OCI-LY1 (cell line): ENCODE measurements around the gene ACAA1.

Experiments used
- H2AFZ ChIP-seq: fragments of 200-600 bp; sonication (generic), shearing (Covaris generic); 2 replicates; pipeline ENCODE4 v1.6.0; 2014; ENCODE audit warnings: antibody characterized with exemption, mild to moderate bottlenecking, low read length
- H3F3A ChIP-seq: fragments of 200-600 bp; sonication (generic), shearing (Covaris generic); 2 replicates; pipeline ENCODE4 v1.6.0; 2014; ENCODE audit warnings: mild to moderate bottlenecking, antibody characterized with exemption, low read length, moderate library complexity; ENCODE audit not compliant: insufficient read depth
- H3K27ac ChIP-seq: fragments of 200-600 bp; sonication (generic); 2 replicates; pipeline ENCODE4 v1.5.1; 2014; ENCODE audit warnings: low read length, mixed run types, mild to moderate bottlenecking, low read depth; ENCODE audit not compliant: poor library complexity, severe bottlenecking
- H3K27me3 ChIP-seq: fragments of 200-600 bp; sonication (generic); 2 replicates; pipeline ENCODE4 v1.6.0; 2014; ENCODE audit warnings: antibody characterized with exemption, mild to moderate bottlenecking, low read length, moderate library complexity; ENCODE audit not compliant: insufficient read depth
- H3K36me3 ChIP-seq: fragments of 200-600 bp; sonication (generic); 2 replicates; pipeline ENCODE4 v1.6.1; 2014; ENCODE audit warnings: mild to moderate bottlenecking, antibody characterized with exemption, low read length, moderate library complexity, mixed read lengths; ENCODE audit not compliant: insufficient read depth
- H3K4me1 ChIP-seq: fragments of 200-600 bp; sonication (generic); 2 replicates; pipeline ENCODE4 v1.5.1; 2014; ENCODE audit warnings: mild to moderate bottlenecking, low read length, moderate library complexity; ENCODE audit not compliant: insufficient read depth, severe bottlenecking
- H3K4me2 ChIP-seq: fragments of 200-600 bp; sonication (generic), shearing (Covaris generic); 2 replicates; pipeline ENCODE4 v1.6.1; 2014; ENCODE audit warnings: low read length
- H3K4me3 ChIP-seq: fragments of 200-600 bp; sonication (generic); 2 replicates; pipeline ENCODE4 v1.5.1; 2014; ENCODE audit warnings: low read length, low read depth, mild to moderate bottlenecking, mixed read lengths; ENCODE audit not compliant: poor library complexity, severe bottlenecking
- H3K79me2 ChIP-seq: fragments of 200-600 bp; shearing (Covaris generic); 2 replicates; pipeline ENCODE4 v1.6.1; 2016; ENCODE audit warnings: mixed run types, low read length, mixed read lengths; ENCODE audit not compliant: insufficient read depth
- H3K9ac ChIP-seq: fragments of 200-600 bp; sonication (generic), shearing (Covaris generic); 2 replicates; pipeline ENCODE4 v1.6.1; 2014; ENCODE audit warnings: mild to moderate bottlenecking, low read length, mixed read lengths
- H3K9me2 ChIP-seq: fragments of 200-600 bp; sonication (generic), shearing (Covaris generic); 2 replicates; pipeline ENCODE4 v1.6.1; 2014; ENCODE audit warnings: low read depth, mild to moderate bottlenecking, low read length, mixed read lengths
- H3K9me3 ChIP-seq: fragments of 200-600 bp; shearing (Covaris generic); 2 replicates; pipeline ENCODE4 v1.6.1; 2014; ENCODE audit warnings: low read length, mixed read lengths
- H4K20me1 ChIP-seq: fragments of 200-600 bp; sonication (generic), shearing (Covaris generic); 2 replicates; pipeline ENCODE4 v1.6.0; 2016; ENCODE audit warnings: mild to moderate bottlenecking, low read length; ENCODE audit not compliant: insufficient read depth
- EZH2 ChIP-seq: fragments of 200-600 bp; sonication (generic), shearing (Covaris generic); IDR thresholded peaks from 2 replicates; pipeline ENCODE4 v1.8.0; 2017; ENCODE audit warnings: borderline replicate concordance, mixed run types, mild to moderate bottlenecking, antibody characterized with exemption, low read length, moderate library complexity, mixed read lengths
- TF ChIP-seq, protein P1 (sequence below): fragments of 200-600 bp; sonication (generic), shearing (Covaris generic); IDR thresholded peaks from 2 replicates; pipeline ENCODE4 v1.5.1; 2017; ENCODE audit warnings: mild to moderate bottlenecking, antibody characterized with exemption, low read length, moderate library complexity, mixed read lengths

ACAA1 gene

DNA sequence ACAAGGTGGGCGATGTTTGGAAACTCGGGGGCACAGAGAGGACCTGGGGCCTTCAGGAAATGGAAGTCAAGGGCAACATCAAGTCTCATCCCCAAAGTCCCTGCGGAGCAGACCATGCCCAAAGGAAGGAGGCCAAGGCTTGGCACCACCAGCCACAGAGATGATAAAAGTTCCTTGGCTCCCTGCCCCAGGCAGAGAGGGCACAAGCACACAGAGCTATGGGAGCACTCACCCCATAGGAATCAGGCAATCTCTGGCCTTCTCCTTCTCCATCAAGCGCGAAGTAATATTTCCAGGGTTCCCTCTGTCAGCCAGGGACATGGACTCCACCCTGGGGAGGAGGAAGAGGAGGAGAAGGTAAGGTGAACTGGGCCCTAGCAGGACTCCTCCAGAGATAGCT is 7.9 kb downstream of the ACAA1 start:
- Histone ChIP-seq H3K27me3 (no peaks in the 10 kb centered on the region), H3K79me2 (no peaks in the 10 kb centered on the region), H3K4me1 (no peaks in the 10 kb centered on the region), H4K20me1 (no peaks in the 10 kb centered on the region), H3K4me3 (no peak overlapping the region), H3K4me2 (no peak overlapping the region), H3F3A (no peaks in the 10 kb centered on the region), H2AFZ (no peak overlapping the region), H3K27ac (no peak overlapping the region), H3K36me3 (peaks cover 86% of the 10 kb centered on the region), H3K9me2 (no peaks in the 10 kb centered on the region), H3K9ac (no peak overlapping the region), H3K9me3 (no peaks in the 10 kb centered on the region)
- TF ChIP-seq, protein P1, sequence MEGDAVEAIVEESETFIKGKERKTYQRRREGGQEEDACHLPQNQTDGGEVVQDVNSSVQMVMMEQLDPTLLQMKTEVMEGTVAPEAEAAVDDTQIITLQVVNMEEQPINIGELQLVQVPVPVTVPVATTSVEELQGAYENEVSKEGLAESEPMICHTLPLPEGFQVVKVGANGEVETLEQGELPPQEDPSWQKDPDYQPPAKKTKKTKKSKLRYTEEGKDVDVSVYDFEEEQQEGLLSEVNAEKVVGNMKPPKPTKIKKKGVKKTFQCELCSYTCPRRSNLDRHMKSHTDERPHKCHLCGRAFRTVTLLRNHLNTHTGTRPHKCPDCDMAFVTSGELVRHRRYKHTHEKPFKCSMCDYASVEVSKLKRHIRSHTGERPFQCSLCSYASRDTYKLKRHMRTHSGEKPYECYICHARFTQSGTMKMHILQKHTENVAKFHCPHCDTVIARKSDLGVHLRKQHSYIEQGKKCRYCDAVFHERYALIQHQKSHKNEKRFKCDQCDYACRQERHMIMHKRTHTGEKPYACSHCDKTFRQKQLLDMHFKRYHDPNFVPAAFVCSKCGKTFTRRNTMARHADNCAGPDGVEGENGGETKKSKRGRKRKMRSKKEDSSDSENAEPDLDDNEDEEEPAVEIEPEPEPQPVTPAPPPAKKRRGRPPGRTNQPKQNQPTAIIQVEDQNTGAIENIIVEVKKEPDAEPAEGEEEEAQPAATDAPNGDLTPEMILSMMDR, result no peak
- no peak for TF ChIP-seq EZH2

DNA sequence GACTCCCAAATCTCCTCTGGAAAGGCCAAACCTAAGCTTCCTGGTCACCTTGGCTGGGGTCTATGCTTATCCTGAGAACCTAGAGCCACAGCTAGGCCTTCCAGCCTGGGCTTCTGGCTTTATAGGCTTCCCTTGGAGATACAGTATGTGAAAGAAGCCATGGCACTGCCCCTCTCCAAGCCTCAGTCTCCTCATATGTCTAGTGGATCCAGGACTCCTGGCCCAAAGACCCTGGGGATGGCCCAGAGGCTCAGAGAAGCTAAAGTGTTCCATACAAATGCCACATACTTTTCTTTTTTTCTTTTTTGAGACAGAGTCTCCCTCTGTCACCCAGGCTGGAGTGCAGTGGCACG is 8.6 kb downstream of the ACAA1 start:
- Histone ChIP-seq H2AFZ (no peak overlapping the region), H3K4me1 (no peaks in the 10 kb centered on the region), H3K36me3 (peaks cover 83% of the 10 kb centered on the region), H3K27ac (no peak overlapping the region), H3K27me3 (no peaks in the 10 kb centered on the region), H3K9me3 (no peaks in the 10 kb centered on the region), H3K9me2 (no peaks in the 10 kb centered on the region), H4K20me1 (no peaks in the 10 kb centered on the region), H3K79me2 (no peaks in the 10 kb centered on the region), H3K4me2 (no peak overlapping the region), H3K4me3 (no peak overlapping the region), H3K9ac (no peak overlapping the region), H3F3A (no peaks in the 10 kb centered on the region)
- no peak for TF ChIP-seq EZH2
- TF ChIP-seq, protein P1, result no peak

DNA sequence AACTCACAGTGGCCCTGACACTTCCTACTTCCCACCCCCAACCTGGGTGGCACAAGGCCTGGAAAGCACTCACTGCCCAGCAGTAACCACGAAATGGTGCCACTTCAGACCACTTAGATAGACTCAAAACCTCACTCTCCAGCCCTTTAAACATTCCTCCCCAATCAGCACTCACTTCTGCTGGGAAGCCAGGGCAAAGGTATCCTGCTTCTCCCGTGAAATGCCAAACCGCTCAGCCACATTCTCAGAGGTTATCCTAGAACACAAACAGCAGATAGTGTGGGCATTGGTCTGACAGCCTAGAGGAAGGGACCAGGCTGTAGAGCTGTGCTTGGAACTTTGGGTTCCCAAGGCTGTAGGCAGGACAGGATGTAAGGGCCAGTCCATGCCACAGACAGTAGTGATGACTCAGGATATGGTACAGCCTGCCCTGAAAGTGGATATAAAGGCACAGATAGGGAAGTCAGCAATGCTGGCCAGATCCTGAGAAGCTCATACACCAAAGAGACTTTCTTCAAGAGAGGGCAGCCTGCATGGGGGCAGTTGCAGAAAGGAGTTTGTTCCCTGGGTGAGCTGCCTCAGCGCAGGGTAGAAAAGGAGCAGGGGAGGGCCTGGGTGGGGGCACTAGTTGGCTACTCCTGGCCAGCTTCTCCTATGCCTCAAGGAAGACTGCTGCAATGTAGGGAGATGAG is 9.2 kb downstream of the ACAA1 start:
- H4K20me1 ChIP-seq, result no peaks in the 10 kb centered on the region
- no peaks in the 10 kb centered on the region for H3K79me2 ChIP-seq
- no peak overlapping the region for H3K4me3 ChIP-seq
- TF ChIP-seq, protein P1, result no peak
- TF ChIP-seq EZH2, result no peak
- H3F3A ChIP-seq, result no peaks in the 10 kb centered on the region
- H3K36me3 ChIP-seq, result peaks cover 84% of the 10 kb centered on the region
- no peaks in the 10 kb centered on the region for H3K9me3 ChIP-seq
- no peaks in the 10 kb centered on the region for H3K27me3 ChIP-seq
- H3K9ac ChIP-seq, result no peak overlapping the region
- H3K4me1 ChIP-seq, result no peaks in the 10 kb centered on the region
- H3K27ac ChIP-seq, result no peak overlapping the region
- H3K4me2 ChIP-seq, result no peak overlapping the region
- no peak overlapping the region for H2AFZ ChIP-seq
- no peaks in the 10 kb centered on the region for H3K9me2 ChIP-seq
